Measurements from ENCODE around the gene IMMP1L.

DNA sequence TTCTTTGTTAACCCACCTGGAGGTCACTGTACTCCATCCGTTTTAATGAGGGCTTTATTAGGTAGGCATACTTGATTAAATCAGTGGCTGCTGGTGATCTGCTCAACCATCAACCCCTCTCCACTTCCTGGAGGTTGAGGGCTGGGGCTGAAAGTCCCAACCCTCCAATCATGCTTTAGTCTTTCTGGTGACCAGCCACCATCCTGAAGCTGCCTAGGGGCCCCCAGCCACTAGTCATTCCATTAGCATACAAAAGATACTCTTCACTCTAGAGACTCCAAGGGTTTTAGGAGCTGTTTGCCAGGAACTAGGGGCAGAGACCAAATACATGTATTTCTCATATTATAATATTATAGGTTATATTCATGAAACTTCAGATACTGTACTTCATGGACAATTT lies 126.3 kb downstream of the IMMP1L start:
- TF ChIP-seq, protein P1, sequence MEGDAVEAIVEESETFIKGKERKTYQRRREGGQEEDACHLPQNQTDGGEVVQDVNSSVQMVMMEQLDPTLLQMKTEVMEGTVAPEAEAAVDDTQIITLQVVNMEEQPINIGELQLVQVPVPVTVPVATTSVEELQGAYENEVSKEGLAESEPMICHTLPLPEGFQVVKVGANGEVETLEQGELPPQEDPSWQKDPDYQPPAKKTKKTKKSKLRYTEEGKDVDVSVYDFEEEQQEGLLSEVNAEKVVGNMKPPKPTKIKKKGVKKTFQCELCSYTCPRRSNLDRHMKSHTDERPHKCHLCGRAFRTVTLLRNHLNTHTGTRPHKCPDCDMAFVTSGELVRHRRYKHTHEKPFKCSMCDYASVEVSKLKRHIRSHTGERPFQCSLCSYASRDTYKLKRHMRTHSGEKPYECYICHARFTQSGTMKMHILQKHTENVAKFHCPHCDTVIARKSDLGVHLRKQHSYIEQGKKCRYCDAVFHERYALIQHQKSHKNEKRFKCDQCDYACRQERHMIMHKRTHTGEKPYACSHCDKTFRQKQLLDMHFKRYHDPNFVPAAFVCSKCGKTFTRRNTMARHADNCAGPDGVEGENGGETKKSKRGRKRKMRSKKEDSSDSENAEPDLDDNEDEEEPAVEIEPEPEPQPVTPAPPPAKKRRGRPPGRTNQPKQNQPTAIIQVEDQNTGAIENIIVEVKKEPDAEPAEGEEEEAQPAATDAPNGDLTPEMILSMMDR (IDR thresholded peaks at IDR 0.05): no peak
- no peak for TF ChIP-seq POLR2A (IDR thresholded peaks at IDR 0.05)

Data from stomach (tissue), 4 donors.